HG03196 (cell line): ENCODE data around the gene RPS15A.
"Not testable (repeated sequence)": the region's sequence is repeated elsewhere in the genome, so short reads cannot be mapped to it uniquely, and the experiment has no call there.

Experiments
- ATAC-seq: cut with Tn5 transposase; IDR thresholded peaks from one replicate; pipeline ENCODE4 v1.9.1; 2021; ENCODE audit not compliant: unreplicated experiment

The RPS15A gene

DNA sequence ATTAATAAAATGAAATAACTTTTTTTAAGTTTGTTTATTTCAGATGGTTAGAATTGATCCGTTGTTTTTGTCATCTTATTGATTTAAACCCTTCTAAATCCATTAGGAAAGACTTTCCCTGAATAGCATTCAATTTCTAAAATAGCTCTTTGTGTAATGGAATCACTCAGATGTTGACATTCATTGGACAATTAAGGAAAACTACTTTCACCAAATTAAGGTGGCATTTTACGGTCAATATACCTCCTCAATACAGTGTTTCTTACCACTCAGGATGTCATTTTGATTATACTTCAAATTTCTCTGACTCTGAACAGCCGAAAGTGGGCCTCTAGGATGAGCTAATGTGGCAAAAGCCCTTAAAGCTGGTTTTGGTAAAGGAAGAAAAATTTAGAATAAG is 9.4 kb upstream of the RPS15A start:
- ATAC-seq: no peak

DNA sequence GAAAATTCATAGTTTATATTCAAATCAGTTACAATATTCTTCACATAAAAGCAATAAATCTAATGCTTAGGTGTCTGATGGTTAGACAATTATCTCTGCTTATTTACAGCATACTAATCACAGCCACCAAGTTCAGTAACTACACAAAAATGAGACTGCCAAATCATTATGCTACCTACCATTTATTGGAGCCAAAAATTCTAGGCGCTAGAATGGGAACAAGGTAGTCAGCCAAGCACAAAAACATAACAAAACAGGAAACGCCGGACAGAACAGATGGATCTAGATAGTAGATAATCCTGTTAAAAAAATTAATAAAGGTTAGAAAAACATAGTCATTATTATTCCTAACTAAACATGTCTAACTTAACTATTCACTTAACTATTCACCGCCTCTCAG is 7.6 kb upstream of the RPS15A start:
- ATAC-seq: no peak

DNA sequence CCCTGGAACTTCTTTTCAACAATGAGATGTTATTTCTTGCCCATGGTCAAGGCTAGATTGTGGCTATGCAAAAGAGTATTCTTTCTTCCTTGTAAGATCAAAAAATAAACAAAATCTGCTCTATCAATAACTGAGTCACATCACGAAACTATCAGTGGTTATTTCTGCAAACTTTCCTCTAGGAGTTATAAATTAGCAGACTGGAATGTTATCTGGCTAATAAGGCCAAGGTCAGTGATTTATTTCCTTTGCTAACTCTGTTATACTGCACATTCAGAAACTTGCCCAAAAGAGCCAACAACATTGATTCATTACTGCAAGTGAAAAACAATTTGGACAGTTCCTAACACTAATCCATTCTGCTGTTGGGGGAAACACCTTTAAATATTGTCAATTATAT is 6.2 kb upstream of the RPS15A start:
- no peak for ATAC-seq

DNA sequence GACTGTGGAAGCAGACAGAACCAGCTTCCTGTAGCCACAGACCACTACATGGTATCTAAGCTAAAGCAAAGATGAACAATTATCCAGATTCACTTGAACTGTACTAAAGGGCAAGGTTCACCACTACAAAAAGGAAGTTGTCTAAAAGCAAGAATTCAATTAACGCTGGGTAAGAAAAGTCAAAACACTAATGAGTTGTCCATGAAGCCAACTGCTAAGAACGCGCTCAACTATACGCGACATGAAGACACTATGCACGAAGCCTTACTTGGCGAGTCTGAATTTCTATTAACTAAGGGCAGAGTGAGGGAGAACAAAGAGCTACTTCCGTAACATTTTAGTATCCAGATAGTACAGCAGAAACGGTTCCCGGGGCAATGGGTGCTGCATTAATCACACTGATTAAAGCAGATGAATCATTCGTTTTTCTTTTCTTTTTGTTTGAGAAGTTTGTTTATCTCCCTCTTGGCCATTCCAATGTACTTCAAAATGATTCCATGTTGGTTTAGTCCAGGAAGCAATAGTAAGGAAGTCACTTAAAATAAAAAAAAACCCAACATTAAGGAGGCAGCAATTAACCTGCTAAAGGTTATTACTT is 2.8 kb upstream of the RPS15A start:
- no peak for ATAC-seq

GRCh38 chr16:18789515-18789849 is 652 bp downstream of the RPS15A start:
- ATAC-seq: no peak

- ATAC-seq: no peak
Measured at GRCh38 chr16:18788828-18789514, 1.2 kb downstream of the RPS15A start.

DNA sequence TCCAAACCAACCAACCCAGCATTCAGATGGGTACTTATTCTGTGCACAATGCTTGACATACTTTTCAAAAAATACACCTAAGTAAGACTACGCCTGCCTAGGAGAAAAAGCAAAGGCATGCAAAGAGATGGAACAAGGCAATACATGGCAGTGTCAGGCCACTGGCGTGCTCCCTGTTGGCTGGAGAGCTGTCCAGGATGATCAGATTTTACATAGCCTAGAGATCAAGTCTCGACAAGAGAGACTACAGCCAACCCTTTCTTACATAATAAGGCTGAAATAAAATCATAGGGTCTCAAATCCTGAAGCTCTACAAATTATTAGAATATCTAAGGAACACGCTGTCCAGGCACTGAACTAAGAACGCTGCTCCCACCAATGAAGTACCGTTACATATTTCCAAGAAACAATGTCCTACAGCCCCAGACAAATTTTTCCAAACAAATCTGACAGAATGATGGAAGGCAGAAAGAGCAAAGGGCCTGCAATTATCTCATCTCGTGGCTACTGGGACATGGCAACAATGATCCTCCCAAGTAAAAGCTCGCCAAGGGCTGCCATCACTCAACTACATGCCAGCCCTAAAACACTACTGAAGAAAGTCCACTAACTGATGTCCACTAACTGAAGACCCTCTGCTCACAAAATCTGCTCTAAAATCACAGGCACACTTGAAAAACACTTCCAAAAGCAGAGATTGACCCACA is 5.1 kb downstream of the RPS15A start:
- no peak for ATAC-seq

- ATAC-seq: no peak
Measured at GRCh38 chr16:18783430-18784341, 6.4 kb downstream of the RPS15A start.

GRCh38 chr16:18782697-18783429 is 7.3 kb downstream of the RPS15A start:
- no peak for ATAC-seq

- not testable (repeated sequence) for ATAC-seq
Measured at GRCh38 chr16:18781232-18781631, 8.9 kb downstream of the RPS15A start.

DNA sequence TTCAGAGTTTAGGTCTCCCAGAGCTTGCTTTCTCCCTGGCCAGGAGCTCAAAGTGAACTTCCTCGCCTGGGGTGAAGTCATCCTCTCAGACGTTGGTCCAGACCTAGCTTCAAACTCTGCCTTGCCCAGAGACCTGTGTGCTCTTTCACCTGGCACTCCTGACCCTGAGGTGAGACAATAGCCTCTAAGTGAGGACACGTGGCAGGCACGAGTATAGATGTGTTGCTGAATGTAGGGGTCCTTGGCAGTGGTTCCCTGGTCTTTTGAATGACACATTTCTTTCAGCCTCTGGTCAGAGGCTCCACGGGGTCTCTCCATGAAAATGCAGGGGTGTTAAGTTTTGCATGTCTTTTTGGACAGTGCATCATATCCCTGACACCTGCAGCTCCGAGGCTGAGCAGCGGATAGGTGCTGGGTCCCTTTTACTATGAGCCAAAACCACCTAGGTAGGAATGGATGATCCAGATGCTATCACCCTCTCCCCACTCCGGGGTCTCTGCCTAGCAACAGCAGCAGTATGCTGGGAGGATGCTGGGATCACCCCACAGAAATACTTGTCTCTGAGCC is 9.6 kb downstream of the RPS15A start:
- not testable (repeated sequence) for ATAC-seq

GRCh38 chr16:18777664-18778063 is 12.5 kb downstream of the RPS15A start:
- not testable (repeated sequence) for ATAC-seq

- ATAC-seq: not testable (repeated sequence)
Measured at GRCh38 chr16:18776334-18776733, 13.8 kb downstream of the RPS15A start.

GRCh38 chr16:18774651-18775050 is 15.5 kb downstream of the RPS15A start:
- ATAC-seq: not testable (repeated sequence)

DNA sequence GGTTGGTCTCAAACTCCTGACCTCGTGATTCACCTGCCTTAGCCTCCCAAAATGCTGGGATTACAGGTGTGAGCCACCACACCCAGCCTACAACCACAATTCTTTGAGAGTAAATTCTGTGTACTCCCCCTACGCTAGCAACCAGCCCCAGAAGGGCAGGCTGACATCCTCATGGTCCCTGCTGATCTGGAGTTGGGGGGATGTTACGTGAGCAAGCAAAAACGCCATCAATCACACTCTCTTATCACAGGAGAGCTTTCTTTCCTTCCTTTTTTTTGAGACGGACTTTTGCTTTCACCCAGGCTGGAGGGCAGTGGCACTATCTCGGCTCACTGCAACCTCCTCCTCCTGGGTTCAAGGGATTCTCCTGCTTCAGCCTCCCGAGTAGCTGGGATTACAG is 18.0 kb downstream of the RPS15A start:
- not testable (repeated sequence) for ATAC-seq

- ATAC-seq: not testable (repeated sequence)
Measured at GRCh38 chr16:18770336-18770962, 19.7 kb downstream of the RPS15A start.

DNA sequence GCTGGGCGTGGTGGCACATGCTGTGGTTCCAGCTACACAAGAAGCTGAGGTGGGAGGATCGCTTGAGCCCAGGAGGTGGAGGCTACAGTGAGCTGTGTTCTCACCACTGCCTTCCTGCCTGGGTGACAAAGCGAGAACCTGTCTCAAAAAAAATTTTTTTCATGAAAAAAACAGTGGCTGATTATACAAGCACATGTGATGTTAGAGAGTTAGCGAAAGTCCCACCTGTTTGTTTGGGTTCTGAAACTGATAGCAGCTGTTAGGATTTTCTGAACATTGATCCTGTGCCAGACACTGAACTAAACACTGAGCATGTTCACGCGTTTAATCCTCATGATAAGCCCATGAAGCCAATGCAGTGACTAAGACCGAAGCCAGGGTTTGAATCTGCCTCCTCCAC is 22.9 kb downstream of the RPS15A start:
- not testable (repeated sequence) for ATAC-seq

GRCh38 chr16:18762713-18763112 is 27.4 kb downstream of the RPS15A start:
- ATAC-seq: not testable (repeated sequence)

DNA sequence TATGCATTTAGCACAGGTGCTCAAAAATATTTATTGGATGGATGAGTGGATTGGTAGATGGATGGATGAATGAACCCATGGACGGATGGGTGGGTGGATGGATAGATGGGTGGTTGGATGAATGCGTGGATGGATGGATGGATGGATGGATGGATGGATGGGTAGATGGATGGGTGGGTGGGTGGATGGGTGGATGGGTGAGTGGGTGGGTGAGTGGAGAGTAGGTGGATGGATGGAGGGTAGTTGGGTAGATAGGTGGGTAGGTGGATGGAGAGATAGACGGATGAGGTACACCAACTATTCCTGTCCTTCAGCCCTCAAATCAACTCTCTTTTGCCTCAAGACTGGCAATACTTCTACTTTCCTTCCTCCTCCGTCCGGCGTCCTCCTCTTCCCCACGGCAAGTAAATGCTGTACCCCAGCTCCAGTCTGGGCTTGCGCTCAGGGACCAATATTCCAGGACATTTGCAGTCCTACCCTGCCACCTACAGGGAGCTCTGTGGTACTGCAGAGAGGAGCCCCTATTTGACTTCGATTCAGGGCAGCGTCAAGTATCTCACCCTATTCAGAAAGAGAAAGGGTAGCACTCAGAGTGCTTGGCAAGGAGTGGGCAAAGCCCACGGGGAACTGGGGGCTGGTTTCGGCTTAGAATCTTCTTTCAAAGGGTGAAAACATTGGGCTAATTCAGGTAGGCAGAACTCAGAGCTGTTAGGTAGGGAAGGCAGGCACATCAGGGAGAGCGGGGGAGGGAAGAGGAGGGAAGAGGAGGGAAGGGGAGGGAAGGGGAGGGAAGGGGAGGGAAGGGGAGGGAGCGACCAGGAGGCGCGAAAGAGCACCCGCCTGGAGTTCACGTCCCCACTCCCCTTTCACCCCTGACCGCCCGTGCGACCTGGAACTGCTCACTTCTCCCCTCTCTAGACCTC is 30.3 kb downstream of the RPS15A start:
- peak; percentile 52 for ATAC-seq
